WI38 (cell line): ENCODE measurements around the gene CXCL17.

Experiments used
- H3K4me3 ChIP-seq: 2 replicates; pipeline ENCODE4 v1.5.1; 2011; ENCODE audit warnings: low read depth, mild to moderate bottlenecking, control low read depth, low read length
- TF ChIP-seq, protein P1 (sequence below): IDR thresholded peaks from 2 replicates; pipeline ENCODE4 v1.5.1; 2012; ENCODE audit warnings: low read depth, mild to moderate bottlenecking, control low read depth, low read length

CXCL17 gene

DNA sequence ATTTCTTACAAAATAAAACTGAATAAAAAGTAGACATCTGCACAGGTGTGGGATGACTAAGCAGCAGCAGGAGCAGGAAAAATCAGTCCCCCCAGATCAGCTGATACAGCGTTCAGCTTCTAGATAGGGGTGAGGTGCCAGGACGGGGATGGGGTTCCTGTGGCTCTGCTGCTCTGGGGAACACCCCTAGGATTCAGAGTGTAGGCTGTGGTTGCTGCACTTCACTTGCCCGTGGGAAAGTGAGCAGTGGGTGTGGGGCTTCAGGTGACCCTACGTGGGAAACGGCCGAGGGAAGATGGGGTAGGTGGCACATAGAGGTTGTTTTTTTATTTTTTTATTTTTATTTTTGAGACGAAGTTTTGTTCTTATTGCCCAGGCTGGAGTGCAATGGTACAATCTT is 3.2 kb upstream of the CXCL17 start:
- no peak overlapping the region for H3K4me3 ChIP-seq
- TF ChIP-seq, protein P1, sequence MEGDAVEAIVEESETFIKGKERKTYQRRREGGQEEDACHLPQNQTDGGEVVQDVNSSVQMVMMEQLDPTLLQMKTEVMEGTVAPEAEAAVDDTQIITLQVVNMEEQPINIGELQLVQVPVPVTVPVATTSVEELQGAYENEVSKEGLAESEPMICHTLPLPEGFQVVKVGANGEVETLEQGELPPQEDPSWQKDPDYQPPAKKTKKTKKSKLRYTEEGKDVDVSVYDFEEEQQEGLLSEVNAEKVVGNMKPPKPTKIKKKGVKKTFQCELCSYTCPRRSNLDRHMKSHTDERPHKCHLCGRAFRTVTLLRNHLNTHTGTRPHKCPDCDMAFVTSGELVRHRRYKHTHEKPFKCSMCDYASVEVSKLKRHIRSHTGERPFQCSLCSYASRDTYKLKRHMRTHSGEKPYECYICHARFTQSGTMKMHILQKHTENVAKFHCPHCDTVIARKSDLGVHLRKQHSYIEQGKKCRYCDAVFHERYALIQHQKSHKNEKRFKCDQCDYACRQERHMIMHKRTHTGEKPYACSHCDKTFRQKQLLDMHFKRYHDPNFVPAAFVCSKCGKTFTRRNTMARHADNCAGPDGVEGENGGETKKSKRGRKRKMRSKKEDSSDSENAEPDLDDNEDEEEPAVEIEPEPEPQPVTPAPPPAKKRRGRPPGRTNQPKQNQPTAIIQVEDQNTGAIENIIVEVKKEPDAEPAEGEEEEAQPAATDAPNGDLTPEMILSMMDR, result no peak

DNA sequence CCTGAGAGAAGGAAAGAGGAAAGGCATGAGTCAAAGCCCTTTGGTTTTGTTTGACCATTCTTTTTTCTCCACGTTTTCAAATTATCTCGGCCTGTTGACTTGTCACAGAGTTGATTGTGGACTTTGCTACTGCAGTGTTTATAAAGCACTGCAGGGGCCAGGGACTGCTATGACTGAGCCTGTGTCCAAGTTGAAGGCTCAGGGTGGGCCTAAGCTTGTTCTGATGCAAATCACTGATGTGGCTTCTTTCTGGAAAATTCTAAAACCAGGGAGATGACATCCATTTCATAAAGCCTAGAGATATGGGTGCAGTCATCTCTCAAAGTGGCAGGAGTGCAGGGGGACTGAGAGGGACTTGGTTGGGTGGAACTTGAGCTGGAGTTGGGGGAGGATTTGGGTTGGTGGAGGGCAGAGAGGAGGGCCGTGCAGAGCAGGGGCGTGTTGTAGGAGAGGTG is 1.2 kb upstream of the CXCL17 start:
- TF ChIP-seq, protein P1, result no peak
- no peak overlapping the region for H3K4me3 ChIP-seq

DNA sequence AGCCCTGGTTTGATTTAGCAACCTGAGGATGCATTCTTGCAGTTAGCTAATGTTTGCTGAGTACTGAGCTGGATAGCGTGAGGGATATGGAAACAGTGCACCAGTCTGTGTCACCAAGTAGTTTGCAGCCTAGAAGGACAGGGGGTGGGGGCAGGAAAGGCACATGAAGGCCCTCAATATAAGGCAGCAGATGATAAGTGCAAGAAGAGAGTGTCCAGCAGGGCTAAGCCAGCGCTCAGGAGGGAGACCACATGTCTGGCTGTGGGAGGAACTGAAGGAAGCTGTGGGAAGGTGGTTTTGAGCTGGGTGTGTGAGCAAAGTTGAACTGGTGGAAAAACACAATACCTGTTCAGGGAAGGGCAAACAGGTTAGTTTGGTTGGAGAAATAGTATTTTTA is 1.7 kb downstream of the CXCL17 start:
- no peak overlapping the region for H3K4me3 ChIP-seq
- TF ChIP-seq, protein P1, result no peak

DNA sequence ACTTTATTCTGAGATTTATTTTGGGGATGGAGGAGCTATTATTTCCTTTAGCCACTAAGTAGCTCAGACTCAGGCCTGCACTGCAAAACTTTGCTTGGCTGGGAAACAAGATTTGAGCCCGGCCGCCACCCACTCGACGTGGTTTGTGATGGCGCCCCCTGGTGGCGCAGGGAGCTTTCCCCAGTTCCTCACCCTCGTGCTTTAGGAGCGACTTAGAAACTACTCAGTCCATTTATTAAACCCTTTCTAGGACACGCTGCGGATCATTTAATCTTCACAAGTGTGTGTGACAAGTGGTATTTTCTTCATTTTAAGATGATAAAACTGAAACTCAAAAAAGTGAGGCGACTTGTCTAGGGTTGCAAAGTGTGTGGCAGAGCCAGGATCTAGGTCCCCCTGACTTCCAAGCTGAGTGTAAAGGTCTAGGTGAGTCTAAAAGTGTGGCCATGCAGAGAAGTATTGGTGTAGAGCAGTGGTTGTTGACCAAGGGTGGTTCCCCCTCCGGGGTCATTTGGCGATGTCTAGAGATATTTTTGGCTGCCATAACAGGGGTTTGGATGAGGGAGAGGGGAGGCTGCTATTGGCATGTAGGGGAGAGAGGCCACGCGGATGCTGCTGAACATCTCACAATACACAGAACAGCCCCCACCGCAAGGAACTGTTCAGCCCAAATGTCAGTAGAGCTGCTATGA is 2.2 kb downstream of the CXCL17 start:
- H3K4me3 ChIP-seq, result no peak overlapping the region
- TF ChIP-seq, protein P1, result peak; percentile 93

DNA sequence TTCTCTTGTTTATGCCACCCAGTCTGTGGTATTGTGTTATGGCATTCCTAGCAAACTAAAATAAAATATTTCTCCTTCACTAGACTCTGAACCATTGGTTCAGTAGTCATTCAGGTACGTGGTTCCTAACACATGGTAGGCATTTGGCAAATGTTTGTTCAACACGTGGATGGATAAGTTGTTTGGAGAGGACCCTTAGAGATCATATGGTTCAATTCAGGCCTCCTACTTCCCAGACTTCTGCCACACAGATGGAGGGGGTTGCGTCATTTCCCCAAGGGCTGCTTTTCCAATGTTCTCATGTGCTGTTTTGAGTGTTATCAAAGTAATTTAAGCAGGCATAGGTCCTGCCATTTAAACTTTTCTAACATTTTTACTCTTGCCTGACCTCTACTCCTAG is 6.7 kb downstream of the CXCL17 start:
- TF ChIP-seq, protein P1, result no peak
- H3K4me3 ChIP-seq, result no peak overlapping the region

DNA sequence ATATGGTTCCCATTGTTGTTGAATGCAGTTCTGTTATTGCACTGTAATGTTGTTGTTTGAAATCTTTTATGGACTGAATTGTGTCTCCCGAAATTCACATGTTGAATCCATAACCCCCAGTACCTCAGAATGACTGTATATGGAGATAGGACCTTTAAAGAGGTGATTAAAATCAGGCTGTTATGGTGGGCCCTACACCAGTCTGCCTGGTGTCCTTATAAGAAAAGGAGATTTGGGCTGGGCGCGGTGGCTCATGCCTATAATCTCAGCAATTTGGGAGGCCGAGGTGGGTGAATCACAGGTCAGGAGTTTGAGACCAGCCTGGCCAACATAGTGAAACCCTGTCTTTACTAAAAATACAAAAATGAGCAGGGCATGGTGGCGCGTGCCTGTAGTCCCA is 7.4 kb downstream of the CXCL17 start:
- H3K4me3 ChIP-seq, result no peak overlapping the region
- TF ChIP-seq, protein P1, result no peak

DNA sequence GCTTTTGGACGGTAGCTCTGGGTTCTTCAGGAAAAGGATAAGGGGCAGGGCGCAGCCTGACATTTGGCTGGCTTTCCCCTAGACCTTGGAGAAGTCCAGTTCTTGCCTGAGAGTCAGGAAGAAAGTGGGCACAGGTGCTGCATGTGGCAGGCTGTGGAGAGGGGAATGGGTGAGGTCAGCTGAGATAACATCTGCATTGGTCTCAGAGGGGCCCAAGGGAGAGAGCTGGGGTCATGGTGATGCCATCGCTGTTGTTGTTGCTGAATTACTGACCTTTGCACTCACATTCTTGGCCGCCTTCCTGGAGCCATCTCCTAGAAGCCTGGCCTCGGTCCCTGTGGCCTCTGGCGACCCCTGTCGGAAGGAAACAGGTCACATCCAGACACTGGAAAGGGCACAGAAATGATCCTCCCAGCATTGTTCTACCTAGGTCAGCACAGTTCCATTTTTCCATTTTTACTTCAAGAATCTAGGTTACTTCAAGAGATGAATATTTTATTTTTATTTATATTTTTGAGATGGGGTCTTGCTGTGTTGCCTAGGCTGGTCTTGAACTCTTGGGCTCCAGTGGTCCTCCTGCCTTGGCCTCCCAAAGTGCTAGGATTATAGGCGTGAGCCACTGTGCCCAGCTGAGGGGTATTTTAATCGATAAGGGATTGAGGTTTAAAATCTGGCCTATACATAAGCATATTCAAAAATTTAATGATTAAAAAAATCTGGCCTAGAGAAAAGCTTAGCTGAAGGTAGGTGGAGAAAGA is 9.1 kb downstream of the CXCL17 start:
- no peak overlapping the region for H3K4me3 ChIP-seq
- TF ChIP-seq, protein P1, result peak; percentile 63
